MM.1S (cell line): ENCODE measurements around the gene RCVRN.

Experiments
- CTCF ChIP-seq: fragments of 300-600 bp; sonication (generic); IDR thresholded peaks from 2 replicates; pipeline ENCODE4 v1.5.1; 2016; ENCODE audit warnings: antibody characterized with exemption, low read length, mixed read lengths
- EZH2 ChIP-seq: fragments of 300-600 bp; sonication (generic); optimal IDR thresholded peaks from 2 replicates; pipeline ENCODE3; 2017; ENCODE audit warnings: low read depth, mild to moderate bottlenecking, antibody characterized with exemption, low read length, mixed read lengths
- EZH2phosphoT487 ChIP-seq: fragments of 300-600 bp; sonication (generic); IDR thresholded peaks from 2 replicates; pipeline ENCODE4 v1.6.1; 2018; ENCODE audit warnings: antibody characterized with exemption, low read length

- no peak for TF ChIP-seq CTCF
- TF ChIP-seq EZH2, result no peak
- TF ChIP-seq EZH2phosphoT487, result no peak
Measured at GRCh38 chr17:9932491-9932890, 27.4 kb upstream of the RCVRN start.
